NCI-H2081 (cell line): ENCODE data around the gene BLCAP.
"Not testable (repeated sequence)": the region's sequence is repeated elsewhere in the genome, so short reads cannot be mapped to it uniquely, and the experiment has no call there.

Source experiments
- DNase-seq, 2 experiments: peaks; one replicate each; lab custom pipeline; 2025; lab: John Stamatoyannopoulos, UW

Gene BLCAP

GRCh38 chr20:37556538-37556937 lies 28.9 kb upstream of the BLCAP start:
- no peak for DNase-seq

DNA sequence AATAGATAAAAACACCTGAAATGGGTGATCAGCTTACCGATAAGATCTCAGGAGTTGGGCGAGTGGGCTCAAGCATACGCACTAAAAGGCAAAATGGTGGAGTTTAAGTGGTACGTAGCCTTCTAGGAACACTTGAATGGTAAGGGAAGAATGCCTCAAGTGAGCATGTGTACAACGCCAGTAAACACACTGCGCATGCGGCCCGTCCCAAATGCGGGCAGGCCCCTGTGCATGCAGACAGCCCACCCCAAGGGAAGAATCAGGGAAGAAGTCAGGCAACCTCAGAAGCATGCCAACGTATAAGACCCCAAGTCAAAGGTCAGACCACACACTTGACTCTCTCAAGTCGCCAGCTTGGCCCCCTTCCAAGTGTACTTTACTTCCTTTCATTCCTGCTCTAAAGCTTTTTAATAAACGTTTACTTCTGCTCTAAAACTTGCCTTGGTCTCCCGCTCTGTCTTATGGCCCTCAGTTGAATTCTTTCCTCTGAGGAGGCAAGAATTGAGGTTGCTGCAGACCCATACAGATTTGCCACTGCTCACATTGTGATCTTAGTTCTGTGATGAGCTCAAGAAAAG lies 27.1 kb upstream of the BLCAP start:
- DNase-seq = not testable (repeated sequence)

- no peak for DNase-seq
Measured at GRCh38 chr20:37552415-37552814, 24.7 kb upstream of the BLCAP start.

- not testable (repeated sequence) for DNase-seq
Measured at GRCh38 chr20:37551660-37552059, 24.0 kb upstream of the BLCAP start.

DNA sequence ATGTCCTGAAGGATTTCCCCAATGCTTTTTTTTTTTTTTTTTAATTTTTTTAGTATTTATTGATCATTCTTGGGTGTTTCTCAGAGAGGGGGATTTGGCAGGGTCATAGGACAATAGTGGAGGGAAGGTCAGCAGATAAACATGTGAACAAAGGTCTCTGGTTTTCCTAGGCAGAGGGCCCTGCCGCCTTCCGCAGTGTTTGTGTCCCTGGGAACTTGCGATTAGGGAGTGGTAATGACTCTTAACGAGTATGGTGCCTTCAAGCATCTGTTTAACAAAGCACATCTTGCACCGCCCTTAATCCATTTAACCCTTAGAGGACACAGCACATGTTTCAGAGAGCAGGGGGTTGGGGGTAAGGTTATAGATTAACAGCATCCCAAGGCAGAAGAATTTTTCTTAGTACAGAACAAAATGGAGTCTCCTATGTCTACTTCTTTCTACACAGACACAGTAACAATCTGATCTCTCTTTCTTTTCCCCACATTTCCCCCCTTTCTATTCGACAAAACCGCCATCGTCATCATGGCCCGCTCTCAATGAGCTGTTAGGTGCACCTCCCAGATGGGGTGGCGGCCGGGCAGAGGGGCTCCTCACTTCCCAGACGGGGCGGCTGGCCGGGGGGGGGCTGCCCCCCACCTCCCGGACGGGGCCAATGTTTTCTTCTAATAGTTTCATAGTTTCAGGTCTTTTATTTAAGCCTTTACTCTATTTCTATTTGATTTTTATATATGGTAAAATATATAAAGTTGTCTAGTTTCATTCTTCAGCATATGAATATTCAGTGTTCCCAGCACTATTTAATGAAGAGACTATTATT lies 22.6 kb upstream of the BLCAP start:
- DNase-seq = not testable (repeated sequence)

- no peak for DNase-seq
Measured at GRCh38 chr20:37547912-37548311, 20.2 kb upstream of the BLCAP start.

- DNase-seq = no peak
Measured at GRCh38 chr20:37545516-37545915, 17.8 kb upstream of the BLCAP start.

GRCh38 chr20:37544386-37544785 lies 16.7 kb upstream of the BLCAP start:
- no peak for DNase-seq

- no peak for DNase-seq
Measured at GRCh38 chr20:37543828-37544227, 16.2 kb upstream of the BLCAP start.

DNA sequence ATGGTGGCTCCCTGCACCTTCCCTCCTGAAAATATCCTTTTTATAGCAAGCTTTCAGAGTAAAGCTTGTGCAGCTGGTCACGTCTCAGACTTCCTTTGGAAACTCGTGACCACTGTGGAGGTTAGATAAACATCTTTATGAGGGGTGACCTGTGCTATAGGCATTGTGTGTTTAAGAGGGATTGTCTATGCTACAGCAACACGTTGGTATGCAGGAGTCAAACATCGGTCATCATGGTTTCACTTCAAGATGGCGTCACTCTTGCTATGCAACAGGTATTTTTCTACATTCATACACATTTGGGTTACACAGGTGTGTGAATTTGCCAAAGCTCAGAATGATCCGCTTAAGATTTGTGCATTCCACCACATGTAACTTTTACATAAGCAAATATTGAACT lies 14.6 kb upstream of the BLCAP start:
- DNase-seq = no peak

- no peak for DNase-seq
Measured at GRCh38 chr20:37541326-37541725, 13.7 kb upstream of the BLCAP start.

- not testable (repeated sequence) for DNase-seq
Measured at GRCh38 chr20:37540838-37541237, 13.2 kb upstream of the BLCAP start.

GRCh38 chr20:37540001-37540400 lies 12.3 kb upstream of the BLCAP start:
- DNase-seq = no peak

DNA sequence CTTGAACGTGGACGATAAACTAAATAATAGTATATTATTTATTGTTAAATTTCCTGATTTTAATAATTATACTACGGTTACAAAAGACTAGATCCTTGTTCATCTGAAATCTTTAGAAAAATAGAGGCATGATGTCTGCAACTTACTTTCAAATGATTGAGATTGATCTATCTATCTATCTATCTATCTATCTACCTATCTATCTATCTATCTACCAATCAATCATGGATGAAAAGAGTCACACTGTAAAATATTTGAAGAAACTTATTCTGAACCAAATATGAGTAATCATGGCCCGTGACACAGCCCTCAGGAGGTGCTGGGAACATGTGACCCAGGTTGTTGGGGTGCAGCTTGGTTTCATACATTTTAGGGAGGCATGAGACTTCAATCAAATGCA lies 11.7 kb upstream of the BLCAP start:
- no peak for DNase-seq

DNA sequence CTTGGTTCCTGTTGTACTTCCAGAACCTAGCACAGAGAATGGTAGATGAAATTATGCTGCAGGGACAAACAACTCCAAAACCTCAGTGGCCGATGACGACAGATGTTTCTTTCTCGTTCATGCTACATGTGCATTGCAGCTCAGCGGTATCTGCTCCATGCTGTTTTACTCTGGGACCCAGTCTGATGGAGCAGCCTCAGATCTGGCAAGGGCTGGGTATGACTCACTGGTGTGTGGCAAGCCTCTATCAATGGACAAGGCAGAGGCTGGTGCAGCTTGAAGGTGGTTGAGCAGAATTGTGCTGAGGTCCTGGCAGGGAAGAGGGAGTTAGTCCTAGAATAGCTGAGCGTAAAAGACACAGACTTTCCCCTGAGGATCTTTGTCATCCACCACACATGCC lies 10.3 kb upstream of the BLCAP start:
- DNase-seq = no peak

DNA sequence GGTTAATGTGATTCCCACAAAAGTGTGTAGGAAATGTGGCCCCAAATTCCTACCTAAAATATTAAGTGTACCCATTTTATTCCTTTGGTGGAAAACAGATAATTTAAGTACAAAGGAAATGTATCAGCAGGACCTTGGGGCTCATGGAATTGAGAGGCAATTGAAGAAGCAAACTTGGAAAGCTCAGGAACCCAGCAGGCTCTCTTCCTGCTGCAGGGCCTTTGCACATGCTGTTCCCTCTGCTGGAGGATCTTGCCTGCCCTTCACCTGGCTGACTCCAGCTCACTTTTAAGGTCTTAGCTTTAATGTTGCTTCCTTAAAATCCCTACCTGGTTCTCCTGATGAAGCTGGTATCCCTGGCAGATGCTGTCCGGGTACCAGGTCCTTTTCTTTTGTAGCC lies 9.8 kb upstream of the BLCAP start:
- DNase-seq = no peak

DNA sequence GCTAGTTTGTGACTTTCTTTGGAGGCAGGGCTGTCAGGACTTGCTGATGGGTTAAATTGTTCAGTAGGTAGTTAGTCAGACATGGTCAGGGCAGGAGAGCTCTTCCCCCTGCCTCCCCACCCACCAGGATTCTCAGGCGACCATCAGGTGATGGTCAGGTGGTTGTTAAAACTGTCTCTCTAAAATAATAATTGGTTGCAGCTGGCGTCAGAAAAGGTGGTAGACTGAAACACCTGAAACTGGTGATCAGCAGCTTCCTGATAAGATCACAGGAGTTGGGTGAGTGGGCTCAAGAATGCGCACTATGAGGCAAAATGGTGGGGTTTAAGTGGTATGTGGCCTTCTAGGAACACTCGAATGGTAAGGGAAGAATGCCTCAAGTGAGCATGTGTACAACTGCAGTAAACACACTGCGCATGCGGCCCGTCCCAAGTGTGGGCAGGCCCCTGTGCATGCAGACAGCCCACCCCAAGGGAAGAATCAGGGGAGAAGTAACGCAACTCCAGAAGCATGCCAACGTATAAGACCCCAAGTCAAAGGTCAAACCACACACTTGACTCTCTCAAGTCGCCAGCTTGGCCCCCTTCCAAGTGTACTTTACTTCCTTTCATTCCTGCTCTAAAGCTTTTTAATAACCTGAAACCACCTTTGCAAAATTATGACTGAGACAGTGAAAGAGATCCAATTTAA lies 7.9 kb upstream of the BLCAP start:
- no peak for DNase-seq

DNA sequence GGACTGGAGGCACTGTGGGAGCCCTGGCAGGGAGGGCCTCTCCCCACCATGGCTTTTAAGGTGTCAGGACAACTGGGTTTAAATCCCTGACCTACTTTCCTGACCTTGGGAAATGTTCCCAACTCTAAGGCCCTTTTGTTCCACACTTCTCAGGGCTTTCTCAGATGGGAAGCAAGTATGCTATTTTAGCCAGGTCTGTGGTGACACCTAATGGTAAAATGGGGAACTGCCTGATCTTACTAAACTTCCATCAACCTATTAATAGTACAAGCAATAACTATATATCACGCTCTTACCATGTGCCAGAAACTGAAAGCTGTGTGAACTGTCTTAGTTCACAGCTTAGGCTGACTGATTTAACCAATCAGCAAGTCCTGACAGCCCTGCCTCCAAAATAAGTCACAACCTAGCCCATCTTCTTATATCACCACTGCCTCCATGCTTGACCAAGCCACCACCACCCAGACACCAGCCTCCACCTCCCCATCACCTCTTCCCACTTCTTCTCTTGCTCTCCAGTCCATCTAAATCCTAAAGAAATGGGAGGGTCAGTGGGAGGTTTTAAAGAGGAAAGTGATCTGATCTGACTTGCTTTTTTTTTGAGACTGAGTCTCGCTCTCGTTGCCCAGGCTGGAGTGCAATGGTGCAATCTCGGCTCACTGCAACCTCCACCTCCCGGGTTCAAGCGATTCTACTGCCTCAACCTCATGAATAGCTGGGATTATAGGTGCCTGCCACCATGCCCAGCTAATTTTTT lies 6.9 kb upstream of the BLCAP start:
- DNase-seq = peak; percentile 76 to 77

DNA sequence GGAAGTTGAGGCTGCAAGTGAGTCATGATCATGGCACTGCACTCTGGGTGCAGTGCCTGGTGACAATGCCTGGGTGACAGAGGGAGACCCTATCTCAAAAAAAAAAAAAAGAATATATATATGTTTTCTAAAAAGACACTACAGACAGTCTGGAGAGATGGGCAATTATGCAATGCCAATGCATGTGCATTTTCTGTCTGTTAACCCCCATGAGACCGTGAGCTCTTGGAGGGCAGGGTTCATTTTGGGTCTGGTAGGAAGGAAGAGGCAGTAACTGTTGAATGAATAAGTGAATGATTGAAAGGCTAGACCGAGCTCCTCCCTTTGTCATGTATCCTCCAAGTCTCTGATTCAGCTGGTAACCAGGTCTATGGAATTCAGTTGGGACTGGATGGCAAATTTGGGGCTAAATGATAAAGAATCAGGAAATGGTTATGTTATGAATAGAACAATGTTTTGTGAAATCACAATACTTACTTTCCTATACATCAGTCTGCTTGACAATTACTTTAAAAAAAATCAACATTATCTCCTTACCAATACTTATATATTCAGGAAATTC lies 5.6 kb upstream of the BLCAP start:
- no peak for DNase-seq

GRCh38 chr20:37531856-37532255 lies 4.2 kb upstream of the BLCAP start:
- DNase-seq = no peak

GRCh38 chr20:37530696-37531095 lies 3.0 kb upstream of the BLCAP start:
- no peak for DNase-seq

- DNase-seq = no peak
Measured at GRCh38 chr20:37529968-37530600, 2.4 kb upstream of the BLCAP start.
